ENCODE results near the gene GRK4. TPM values are rescaled to one million over a fixed set of nuclear protein-coding genes. Genes with fewer than 3 reads are reported as not detected.
"Not testable (repeated sequence)": the region's sequence is repeated elsewhere in the genome, so short reads cannot be mapped to it uniquely, and the experiment has no call there.

Gene GRK4
- total RNA-seq, 1 experiment from 2014 or later: 3.7 TPM

- H3K36me3 ChIP-seq (ENCODE audit: low read depth, low read length): peaks cover 20% of the 10 kb centered on the region
- no peak for TF ChIP-seq EZH2phosphoT487 (IDR thresholded peaks at IDR 0.05; ENCODE audit: borderline replicate concordance, low read length)
- TF ChIP-seq EZH2 (IDR thresholded peaks at IDR 0.05; ENCODE audit: low read length, unreplicated experiment): no peak
- TF ChIP-seq, protein P1, sequence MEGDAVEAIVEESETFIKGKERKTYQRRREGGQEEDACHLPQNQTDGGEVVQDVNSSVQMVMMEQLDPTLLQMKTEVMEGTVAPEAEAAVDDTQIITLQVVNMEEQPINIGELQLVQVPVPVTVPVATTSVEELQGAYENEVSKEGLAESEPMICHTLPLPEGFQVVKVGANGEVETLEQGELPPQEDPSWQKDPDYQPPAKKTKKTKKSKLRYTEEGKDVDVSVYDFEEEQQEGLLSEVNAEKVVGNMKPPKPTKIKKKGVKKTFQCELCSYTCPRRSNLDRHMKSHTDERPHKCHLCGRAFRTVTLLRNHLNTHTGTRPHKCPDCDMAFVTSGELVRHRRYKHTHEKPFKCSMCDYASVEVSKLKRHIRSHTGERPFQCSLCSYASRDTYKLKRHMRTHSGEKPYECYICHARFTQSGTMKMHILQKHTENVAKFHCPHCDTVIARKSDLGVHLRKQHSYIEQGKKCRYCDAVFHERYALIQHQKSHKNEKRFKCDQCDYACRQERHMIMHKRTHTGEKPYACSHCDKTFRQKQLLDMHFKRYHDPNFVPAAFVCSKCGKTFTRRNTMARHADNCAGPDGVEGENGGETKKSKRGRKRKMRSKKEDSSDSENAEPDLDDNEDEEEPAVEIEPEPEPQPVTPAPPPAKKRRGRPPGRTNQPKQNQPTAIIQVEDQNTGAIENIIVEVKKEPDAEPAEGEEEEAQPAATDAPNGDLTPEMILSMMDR (conservative IDR thresholded peaks at IDR 0.05; ENCODE audit: low read depth, low read length): no peak
- DNase-seq (peak; percentile 80), ATAC-seq (peak; percentile 47)
- no peaks in the 10 kb centered on the region for H3K9me2 ChIP-seq (replicated peaks; ENCODE audit: low read length)
- intact Hi-C loops (cut with micrococcal nuclease): no loop called here
- H3K79me2 ChIP-seq (ENCODE audit: low read length): peaks cover 23% of the 10 kb centered on the region
- H3K9ac ChIP-seq (ENCODE audit: low read length): peak overlapping the region; percentile 64
- POLR2A ChIA-PET (ENCODE audit: unreplicated experiment): no interaction called here
- no peak overlapping the region for H2AFZ ChIP-seq (ENCODE audit: low read length)
- peaks cover 5% of the 10 kb centered on the region for H3F3A ChIP-seq (ENCODE audit: low read length, unreplicated experiment)
- H3K4me2 ChIP-seq (ENCODE audit: low read length): peak overlapping the region; percentile 90
- peak overlapping the region; percentile 92 for H3K27ac ChIP-seq (ENCODE audit: low read length)
- no peaks in the 10 kb centered on the region for H3K27me3 ChIP-seq (ENCODE audit: low read length)
- no TSS peak for BruUV-seq (replicated peaks)
- H3K9me3 ChIP-seq (ENCODE audit: low read length): no peaks in the 10 kb centered on the region
- peak overlapping the region; percentile 98; the same call in 1 of the 2 replicates for H3K4me3 ChIP-seq (ENCODE audit: low read length)
- peaks cover 2% of the 10 kb centered on the region; the same call in 1 of the 2 replicates for H4K20me1 ChIP-seq (ENCODE audit: low read length)
- CTCF ChIA-PET: interaction anchor here (0.6 kb wide), 1 partner anchor 957 kb away, joined by 3 read pairs; no protein-coding TSS in a partner anchor
- H3K4me1 ChIP-seq (ENCODE audit: insufficient read depth, low read length): peaks cover 36% of the 10 kb centered on the region
Measured at GRCh38 chr4:2936773-2937145, 26.6 kb upstream of the GRK4 start.

- 0 out of 2 replicates have a peak overlapping the region, but pooled peaks have one; percentile 64 for H3K9ac ChIP-seq (ENCODE audit: low read length)
- intact Hi-C loops (cut with micrococcal nuclease): no loop called here
- no peak overlapping the region for H2AFZ ChIP-seq (ENCODE audit: low read length)
- ATAC-seq: no peak; the same call in 1 of the 2 replicates
- H3K4me1 ChIP-seq (ENCODE audit: insufficient read depth, low read length): peaks cover 36% of the 10 kb centered on the region
- no TSS peak for BruUV-seq (replicated peaks)
- peaks cover 5% of the 10 kb centered on the region for H3F3A ChIP-seq (ENCODE audit: low read length, unreplicated experiment)
- POLR2A ChIA-PET (ENCODE audit: unreplicated experiment): no interaction called here
- DNase-seq: peak; percentile 56
- H3K36me3 ChIP-seq (ENCODE audit: low read depth, low read length): peaks cover 20% of the 10 kb centered on the region
- H3K9me3 ChIP-seq (ENCODE audit: low read length): no peaks in the 10 kb centered on the region
- peaks cover 23% of the 10 kb centered on the region for H3K79me2 ChIP-seq (ENCODE audit: low read length)
- H3K9me2 ChIP-seq (replicated peaks; ENCODE audit: low read length): no peaks in the 10 kb centered on the region
- H3K27me3 ChIP-seq (ENCODE audit: low read length): no peaks in the 10 kb centered on the region
- CTCF ChIA-PET: interaction anchor here (0.6 kb wide), 1 partner anchor 957 kb away, joined by 3 read pairs; no protein-coding TSS in a partner anchor
- no peak for TF ChIP-seq EZH2phosphoT487 (IDR thresholded peaks at IDR 0.05; ENCODE audit: borderline replicate concordance, low read length)
- TF ChIP-seq EZH2 (IDR thresholded peaks at IDR 0.05; ENCODE audit: low read length, unreplicated experiment): no peak
- TF ChIP-seq, protein P1 (conservative IDR thresholded peaks at IDR 0.05; ENCODE audit: low read depth, low read length): no peak
- peak overlapping the region; percentile 90 for H3K4me2 ChIP-seq (ENCODE audit: low read length)
- H3K27ac ChIP-seq (ENCODE audit: low read length): peak overlapping the region; percentile 92
- peak overlapping the region; percentile 98; the same call in 1 of the 2 replicates for H3K4me3 ChIP-seq (ENCODE audit: low read length)
- H4K20me1 ChIP-seq (ENCODE audit: low read length): peaks cover 2% of the 10 kb centered on the region; the same call in 1 of the 2 replicates
Measured at GRCh38 chr4:2937146-2937857, 26.1 kb upstream of the GRK4 start.

DNA sequence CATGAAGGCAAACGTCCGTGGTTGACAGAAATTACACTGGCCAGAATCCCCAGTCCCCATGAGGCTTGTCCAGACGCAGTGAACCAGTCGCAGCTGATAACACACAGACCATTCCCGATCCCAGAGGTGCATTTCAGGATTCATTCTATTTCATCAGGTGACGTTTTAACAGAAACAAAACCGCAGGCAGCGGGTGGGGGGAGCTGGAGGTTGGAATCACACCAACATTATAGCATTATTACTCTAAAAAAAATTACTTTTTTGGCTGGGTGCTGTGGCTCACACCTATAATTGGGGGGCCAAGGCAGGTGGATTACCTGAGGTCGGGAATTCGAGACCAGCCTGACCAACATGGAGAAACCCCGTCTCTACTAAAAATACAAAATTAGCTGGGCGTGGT lies 25.4 kb upstream of the GRK4 start:
- peaks cover 5% of the 10 kb centered on the region for H3F3A ChIP-seq (ENCODE audit: low read length, unreplicated experiment)
- intact Hi-C loops (cut with micrococcal nuclease): no loop called here
- H3K9me2 ChIP-seq (replicated peaks; ENCODE audit: low read length): no peaks in the 10 kb centered on the region
- ChIA-PET POLR2A (ENCODE audit: unreplicated experiment) (no interaction called here), CTCF (no interaction called here)
- no peaks in the 10 kb centered on the region for H3K27me3 ChIP-seq (ENCODE audit: low read length)
- H4K20me1 ChIP-seq (ENCODE audit: low read length): peaks cover 2% of the 10 kb centered on the region; the same call in 1 of the 2 replicates
- H3K9ac ChIP-seq (ENCODE audit: low read length): no peak overlapping the region
- DNase-seq (no peak), ATAC-seq (no peak)
- TF ChIP-seq EZH2phosphoT487 (IDR thresholded peaks at IDR 0.05; ENCODE audit: borderline replicate concordance, low read length) (no peak), EZH2 (IDR thresholded peaks at IDR 0.05; ENCODE audit: low read length, unreplicated experiment) (no peak)
- TF ChIP-seq, protein P1 (conservative IDR thresholded peaks at IDR 0.05; ENCODE audit: low read depth, low read length): no peak
- H3K4me3 ChIP-seq (ENCODE audit: low read length): no peak overlapping the region
- no peak overlapping the region for H2AFZ ChIP-seq (ENCODE audit: low read length)
- H3K4me2 ChIP-seq (ENCODE audit: low read length): peak overlapping the region; percentile 90
- peaks cover 20% of the 10 kb centered on the region for H3K79me2 ChIP-seq (ENCODE audit: low read length)
- no TSS peak for BruUV-seq (replicated peaks)
- H3K27ac ChIP-seq (ENCODE audit: low read length): peak overlapping the region; percentile 92; the same call in 1 of the 2 replicates
- peaks cover 20% of the 10 kb centered on the region for H3K36me3 ChIP-seq (ENCODE audit: low read depth, low read length)
- peaks cover 33% of the 10 kb centered on the region for H3K4me1 ChIP-seq (ENCODE audit: insufficient read depth, low read length)
- H3K9me3 ChIP-seq (ENCODE audit: low read length): no peaks in the 10 kb centered on the region

DNA sequence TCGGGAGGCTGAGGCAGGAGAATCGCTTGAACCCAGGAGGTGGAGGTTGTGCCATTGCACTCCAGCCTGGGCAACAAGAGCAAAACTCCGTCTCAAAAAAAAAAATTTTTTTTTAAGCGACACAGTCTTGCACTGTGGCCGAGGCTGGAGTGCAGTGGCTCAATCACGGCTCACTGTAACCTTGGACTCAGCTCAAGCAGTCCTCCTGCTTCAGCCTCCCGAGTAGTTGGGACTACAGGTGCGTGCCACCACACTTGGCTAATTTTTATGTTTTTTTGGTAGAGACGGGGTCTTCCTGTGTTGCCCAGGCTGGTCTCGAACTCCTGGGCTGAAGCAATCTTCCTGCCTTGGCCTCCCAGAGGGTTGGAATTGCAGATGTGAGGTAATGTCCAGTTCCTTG lies 25.0 kb upstream of the GRK4 start:
- POLR2A ChIA-PET (ENCODE audit: unreplicated experiment); H3K9me3 ChIP-seq (ENCODE audit: low read length); H3K27me3 ChIP-seq (ENCODE audit: low read length); ATAC-seq; H3F3A ChIP-seq (ENCODE audit: low read length, unreplicated experiment); H3K4me2 ChIP-seq (ENCODE audit: low read length); H3K9me2 ChIP-seq (replicated peaks; ENCODE audit: low read length); H3K9ac ChIP-seq (ENCODE audit: low read length); H3K27ac ChIP-seq (ENCODE audit: low read length); H4K20me1 ChIP-seq (ENCODE audit: low read length); intact Hi-C loops (cut with micrococcal nuclease); H3K4me3 ChIP-seq (ENCODE audit: low read length); CTCF ChIA-PET; BruUV-seq (replicated peaks); DNase-seq; H2AFZ ChIP-seq (ENCODE audit: low read length): not testable (repeated sequence)
- Histone ChIP-seq H3K4me1 (ENCODE audit: insufficient read depth, low read length) (peaks cover 29% of the 10 kb centered on the region), H3K36me3 (ENCODE audit: low read depth, low read length) (peaks cover 20% of the 10 kb centered on the region), H3K79me2 (ENCODE audit: low read length) (peaks cover 15% of the 10 kb centered on the region)

Measured in PC-3 (cell line).